ENCODE data around the gene FBXW4.

The FBXW4 gene, protein sequence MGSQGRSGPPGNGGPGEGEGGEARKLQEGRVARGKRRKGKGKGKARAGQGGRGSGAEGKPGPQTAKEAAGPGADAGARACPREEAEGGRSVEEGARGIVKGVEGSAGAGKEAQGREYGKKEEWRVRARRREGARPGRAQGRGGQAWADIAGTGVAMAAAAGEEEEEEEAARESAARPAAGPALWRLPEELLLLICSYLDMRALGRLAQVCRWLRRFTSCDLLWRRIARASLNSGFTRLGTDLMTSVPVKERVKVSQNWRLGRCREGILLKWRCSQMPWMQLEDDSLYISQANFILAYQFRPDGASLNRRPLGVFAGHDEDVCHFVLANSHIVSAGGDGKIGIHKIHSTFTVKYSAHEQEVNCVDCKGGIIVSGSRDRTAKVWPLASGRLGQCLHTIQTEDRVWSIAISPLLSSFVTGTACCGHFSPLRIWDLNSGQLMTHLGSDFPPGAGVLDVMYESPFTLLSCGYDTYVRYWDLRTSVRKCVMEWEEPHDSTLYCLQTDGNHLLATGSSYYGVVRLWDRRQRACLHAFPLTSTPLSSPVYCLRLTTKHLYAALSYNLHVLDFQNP

DNA sequence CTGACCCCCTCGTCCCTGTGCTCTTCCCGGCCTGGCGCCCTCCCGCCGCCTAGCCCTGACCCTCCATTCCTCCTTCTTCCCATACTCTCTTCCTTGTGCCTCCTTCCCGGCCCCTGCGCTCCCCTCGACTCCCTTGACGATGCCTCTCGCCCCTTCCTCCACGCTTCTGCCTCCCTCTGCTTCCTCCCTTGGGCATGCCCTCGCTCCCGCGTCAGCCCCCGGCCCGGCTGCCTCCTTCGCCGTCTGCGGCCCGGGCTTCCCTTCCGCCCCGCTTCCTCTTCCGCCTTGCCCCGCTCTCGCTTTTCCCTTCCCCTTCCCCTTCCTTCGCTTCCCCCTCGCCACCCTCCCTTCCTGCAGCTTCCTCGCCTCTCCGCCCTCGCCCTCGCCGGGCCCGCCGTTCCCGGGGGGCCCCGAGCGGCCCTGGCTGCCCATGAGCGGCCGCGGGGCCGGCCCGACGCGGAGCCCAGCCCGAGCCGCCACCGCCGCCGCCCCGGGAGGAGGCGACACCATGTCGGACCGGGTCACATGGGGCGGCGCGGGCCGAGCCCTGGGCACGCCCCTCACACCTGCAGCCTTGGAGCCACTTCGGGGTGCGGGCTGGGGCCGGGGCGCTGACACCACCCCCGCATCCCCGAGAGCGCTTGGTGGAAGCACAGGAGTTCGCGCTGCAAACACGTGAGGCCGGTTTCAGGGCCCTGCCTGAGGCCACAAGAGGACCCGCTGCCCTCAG, at the start of gene FBXW4:
Gene FBXW4, minus strand, starts transcription at position 497 of the 730 bp plus-strand sequence. Its CDS starts 65 bp downstream, at position 432.
- Mint-ChIP-seq H3K27me3 (no peaks in the 10 kb centered on the region), H3K4me1 (peaks cover 33% of the 10 kb centered on the region), H3K27ac (ENCODE audit: low read depth) (peak within 1 kb of the TSS; percentile 99), H3K36me3 (ENCODE audit: insufficient read depth) (peaks cover 16% of the 10 kb centered on the region), H3K9me3 (no peaks in the 10 kb centered on the region), H3K4me3 (peak within 1 kb of the TSS; percentile 97)
- DNase-seq (ENCODE audit: low spot score in 2 of 2) (peak; percentile 39 to 55), ATAC-seq (replicated peaks; ENCODE audit: extremely low read depth, poor library complexity, severe bottlenecking) (peak; percentile 66)

DNA sequence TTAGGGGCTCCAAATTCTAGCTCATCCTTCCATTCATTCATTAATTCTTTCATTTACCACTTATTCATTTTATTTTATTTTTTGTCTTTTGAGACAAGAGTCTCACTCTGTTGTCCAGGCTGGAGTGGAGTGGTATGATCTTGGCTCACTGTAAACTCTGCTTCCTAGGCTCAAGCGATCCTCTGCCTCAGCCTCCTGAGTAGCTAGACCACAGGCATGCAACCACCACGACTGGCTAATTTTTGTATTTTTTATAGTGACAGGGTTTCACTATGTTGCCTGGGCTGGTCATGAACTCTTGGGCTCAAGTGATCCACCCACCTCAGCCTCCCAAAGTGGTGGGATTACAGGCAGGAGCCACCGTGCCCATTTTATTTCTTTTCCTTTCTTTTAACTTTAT, 49.3 kb upstream of the FBXW4 start:
- DNase-seq (ENCODE audit: low spot score in 2 of 2) (no peak), ATAC-seq (replicated peaks; ENCODE audit: extremely low read depth, poor library complexity, severe bottlenecking) (no peak)
- Mint-ChIP-seq H3K9me3 (no peaks in the 10 kb centered on the region), H3K27me3 (peaks cover 36% of the 10 kb centered on the region), H3K27ac (ENCODE audit: low read depth) (no peak overlapping the region), H3K4me3 (no peak overlapping the region), H3K4me1 (no peaks in the 10 kb centered on the region), H3K36me3 (ENCODE audit: insufficient read depth) (no peaks in the 10 kb centered on the region)

DNA sequence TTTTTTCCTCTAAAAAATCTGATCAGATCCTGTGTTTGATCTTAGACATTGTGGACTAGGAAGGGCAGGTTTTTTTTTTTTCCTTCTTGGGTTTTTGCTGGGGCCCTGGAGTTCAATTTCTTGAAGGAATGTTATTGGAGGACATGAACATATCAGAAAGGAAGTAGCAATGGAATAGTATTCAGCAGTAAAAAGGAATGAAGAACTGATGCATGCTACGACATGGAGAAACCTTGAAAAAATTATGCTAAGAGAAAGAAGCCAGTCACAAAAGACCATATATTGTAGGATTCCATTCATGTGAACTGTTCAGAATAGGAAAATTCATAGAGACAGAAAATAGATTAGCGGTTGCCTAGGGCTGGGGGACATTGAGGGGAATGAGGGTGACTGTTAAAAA, 47.0 kb upstream of the FBXW4 start:
- H3K27me3 Mint-ChIP-seq: peaks cover 38% of the 10 kb centered on the region
- DNase-seq (ENCODE audit: low spot score in 2 of 2): no peak
- H3K36me3 Mint-ChIP-seq (ENCODE audit: insufficient read depth): no peaks in the 10 kb centered on the region
- no peaks in the 10 kb centered on the region for H3K4me1 Mint-ChIP-seq
- H3K9me3 Mint-ChIP-seq: no peaks in the 10 kb centered on the region
- no peak for ATAC-seq (replicated peaks; ENCODE audit: extremely low read depth, poor library complexity, severe bottlenecking)
- H3K4me3 Mint-ChIP-seq: no peak overlapping the region
- no peak overlapping the region for H3K27ac Mint-ChIP-seq (ENCODE audit: low read depth)

DNA sequence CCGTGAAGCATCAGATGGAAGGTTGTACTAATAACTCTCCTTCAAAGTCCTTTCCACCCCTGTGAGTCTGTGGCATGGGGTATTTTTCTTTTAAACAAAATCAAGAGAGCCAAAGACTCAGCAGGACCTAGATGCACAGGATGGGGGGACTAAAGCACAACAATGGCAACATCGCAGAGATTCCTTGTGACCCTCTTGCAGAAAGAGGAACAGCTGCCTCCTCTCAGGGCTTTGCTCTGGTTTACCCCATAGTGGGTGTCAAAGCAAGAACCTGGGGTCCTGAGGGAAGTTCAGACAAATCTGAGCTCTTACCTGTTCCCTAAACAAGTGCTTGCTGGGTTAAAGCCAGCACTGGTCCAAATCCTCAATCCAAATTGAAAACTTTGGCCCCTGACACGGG, 41.7 kb upstream of the FBXW4 start:
- DNase-seq (ENCODE audit: low spot score in 2 of 2) (no peak), ATAC-seq (replicated peaks; ENCODE audit: extremely low read depth, poor library complexity, severe bottlenecking) (no peak)
- Mint-ChIP-seq H3K9me3 (no peaks in the 10 kb centered on the region), H3K4me3 (no peak overlapping the region), H3K27ac (ENCODE audit: low read depth) (no peak overlapping the region), H3K36me3 (ENCODE audit: insufficient read depth) (no peaks in the 10 kb centered on the region), H3K27me3 (peaks cover 54% of the 10 kb centered on the region), H3K4me1 (no peaks in the 10 kb centered on the region)

DNA sequence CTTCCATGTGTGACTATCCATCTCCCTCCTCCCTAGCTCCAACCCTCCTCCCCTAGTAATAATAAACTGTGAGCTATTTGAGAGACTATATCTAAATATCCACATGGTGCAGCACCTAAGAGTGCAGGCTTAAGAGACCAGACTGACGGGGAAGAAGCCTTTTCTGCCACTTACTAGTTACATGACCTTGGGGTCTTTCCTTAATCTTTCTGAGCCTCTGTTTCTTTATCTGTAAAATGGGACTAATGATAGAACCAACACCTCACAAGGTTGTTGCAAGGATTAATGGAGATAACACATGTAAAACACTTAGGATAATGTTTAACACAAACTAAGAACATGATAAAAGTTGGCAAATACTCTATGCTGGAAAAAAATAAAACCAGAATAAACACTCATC, 37.1 kb upstream of the FBXW4 start:
- ATAC-seq (replicated peaks; ENCODE audit: extremely low read depth, poor library complexity, severe bottlenecking): no peak
- Mint-ChIP-seq H3K4me3 (no peak overlapping the region), H3K36me3 (ENCODE audit: insufficient read depth) (no peaks in the 10 kb centered on the region), H3K4me1 (no peaks in the 10 kb centered on the region), H3K9me3 (no peaks in the 10 kb centered on the region), H3K27ac (ENCODE audit: low read depth) (no peak overlapping the region), H3K27me3 (peaks cover 44% of the 10 kb centered on the region)
- DNase-seq (ENCODE audit: low spot score in 2 of 2): no peak

DNA sequence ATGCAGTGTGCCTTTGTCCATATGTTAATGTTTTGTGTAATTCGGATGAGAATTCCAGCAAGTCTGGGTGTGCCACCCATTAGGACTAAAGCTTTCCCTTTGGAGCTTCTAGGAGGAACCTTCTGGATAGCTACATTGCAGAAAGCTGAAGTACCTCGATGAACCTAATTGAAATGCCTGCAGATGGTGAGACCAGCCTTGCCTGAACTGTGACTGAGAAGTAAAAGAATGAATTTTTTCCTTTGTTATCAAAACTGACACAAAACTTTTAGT, 31.1 kb upstream of the FBXW4 start:
- ATAC-seq (replicated peaks; ENCODE audit: extremely low read depth, poor library complexity, severe bottlenecking) (no peak), DNase-seq (ENCODE audit: low spot score in 2 of 2) (no peak)
- no peak overlapping the region for H3K27ac Mint-ChIP-seq (ENCODE audit: low read depth)
- peaks cover 1% of the 10 kb centered on the region for H3K36me3 Mint-ChIP-seq (ENCODE audit: insufficient read depth)
- H3K4me1 Mint-ChIP-seq: no peaks in the 10 kb centered on the region
- no peaks in the 10 kb centered on the region for H3K9me3 Mint-ChIP-seq
- peaks cover 28% of the 10 kb centered on the region for H3K27me3 Mint-ChIP-seq
- no peak overlapping the region for H3K4me3 Mint-ChIP-seq

DNA sequence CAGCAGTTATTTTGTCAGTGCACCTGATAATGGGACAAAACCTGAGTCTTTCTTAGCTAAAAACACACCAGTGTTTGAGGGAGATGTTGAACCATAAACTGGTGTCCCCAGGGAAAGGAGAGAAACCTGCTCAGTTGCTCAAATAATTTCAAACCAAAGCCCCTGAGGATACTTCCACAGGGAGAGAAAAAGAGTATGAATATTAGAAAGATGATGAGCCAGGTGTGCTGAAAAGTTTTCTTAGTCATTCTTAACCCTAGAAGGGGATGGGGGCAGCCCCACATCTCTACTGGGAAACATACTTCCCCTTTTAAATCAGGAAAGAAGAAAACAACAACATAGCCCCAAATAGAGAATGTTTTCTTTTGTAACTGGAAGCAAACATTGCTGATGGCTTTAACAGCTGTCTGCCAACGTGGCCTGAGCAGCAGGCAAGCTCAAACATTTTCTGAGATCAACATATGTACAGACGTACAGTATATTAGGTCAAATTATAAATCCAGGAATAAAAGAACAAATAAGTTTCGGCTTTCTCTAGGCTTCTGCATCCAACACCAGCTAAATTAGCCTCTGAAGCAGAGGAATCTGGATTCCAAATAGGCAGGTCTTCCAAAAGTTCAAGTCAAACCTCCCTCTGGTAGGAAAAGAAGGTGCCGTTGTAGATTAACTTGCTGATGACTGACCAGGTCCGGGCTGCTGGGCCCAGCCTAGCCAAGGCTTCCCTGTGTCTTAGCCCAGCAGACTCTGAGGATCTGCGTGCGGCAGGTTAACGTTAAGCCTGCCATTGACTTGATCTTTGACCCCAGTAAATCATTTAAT, 30.5 kb upstream of the FBXW4 start:
- no peaks in the 10 kb centered on the region for H3K9me3 Mint-ChIP-seq
- ATAC-seq (replicated peaks; ENCODE audit: extremely low read depth, poor library complexity, severe bottlenecking) (no peak), DNase-seq (ENCODE audit: low spot score in 2 of 2) (no peak)
- H3K4me3 Mint-ChIP-seq: no peak overlapping the region
- H3K27me3 Mint-ChIP-seq: peaks cover 31% of the 10 kb centered on the region
- H3K4me1 Mint-ChIP-seq: no peaks in the 10 kb centered on the region
- peaks cover 1% of the 10 kb centered on the region for H3K36me3 Mint-ChIP-seq (ENCODE audit: insufficient read depth)
- no peak overlapping the region for H3K27ac Mint-ChIP-seq (ENCODE audit: low read depth)

DNA sequence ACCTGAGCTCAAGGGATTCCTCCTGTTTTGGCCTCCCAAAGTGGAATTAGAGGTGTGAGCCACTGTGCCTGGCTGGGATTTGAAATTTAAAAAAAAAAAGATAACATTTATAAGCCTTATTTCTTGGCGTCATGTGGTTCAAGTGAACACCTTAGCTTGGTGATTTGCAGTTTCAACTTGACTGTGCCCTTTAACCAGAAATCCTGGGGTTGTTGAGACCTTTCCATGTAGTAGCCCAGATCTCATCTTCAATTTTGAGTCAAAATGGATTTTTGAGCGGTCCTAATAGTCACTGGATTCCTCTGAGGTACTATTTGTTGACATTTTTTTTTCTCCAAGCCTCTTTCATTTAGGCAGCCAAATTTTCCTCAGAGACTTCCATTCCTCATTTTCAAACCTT, 29.5 kb upstream of the FBXW4 start:
- DNase-seq (ENCODE audit: low spot score in 2 of 2) (no peak), ATAC-seq (replicated peaks; ENCODE audit: extremely low read depth, poor library complexity, severe bottlenecking) (no peak)
- no peak overlapping the region for H3K27ac Mint-ChIP-seq (ENCODE audit: low read depth)
- H3K36me3 Mint-ChIP-seq (ENCODE audit: insufficient read depth): peaks cover 1% of the 10 kb centered on the region
- H3K27me3 Mint-ChIP-seq: peaks cover 34% of the 10 kb centered on the region
- H3K9me3 Mint-ChIP-seq: no peaks in the 10 kb centered on the region
- no peaks in the 10 kb centered on the region for H3K4me1 Mint-ChIP-seq
- H3K4me3 Mint-ChIP-seq: no peak overlapping the region

DNA sequence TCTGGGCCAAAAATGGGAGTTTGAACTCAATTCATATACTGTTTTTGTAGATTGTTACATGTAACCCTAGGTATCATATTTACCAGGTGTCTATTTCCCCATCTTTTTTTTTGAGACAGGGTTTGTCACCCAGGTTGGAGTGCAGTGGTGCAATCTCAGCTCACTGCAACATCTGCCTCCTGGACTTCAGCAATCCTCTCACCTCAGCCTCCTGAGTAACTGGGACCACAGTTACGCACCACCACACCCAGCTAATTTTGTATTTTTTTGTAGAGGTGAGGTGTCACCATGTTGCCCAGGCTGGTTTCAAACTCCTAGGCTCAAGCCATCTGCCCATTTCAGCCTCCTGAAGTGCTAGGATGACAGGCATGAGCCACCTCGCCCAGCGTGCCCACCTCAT, 28.2 kb upstream of the FBXW4 start:
- H3K9me3 Mint-ChIP-seq: no peaks in the 10 kb centered on the region
- no peak overlapping the region for H3K4me3 Mint-ChIP-seq

DNA sequence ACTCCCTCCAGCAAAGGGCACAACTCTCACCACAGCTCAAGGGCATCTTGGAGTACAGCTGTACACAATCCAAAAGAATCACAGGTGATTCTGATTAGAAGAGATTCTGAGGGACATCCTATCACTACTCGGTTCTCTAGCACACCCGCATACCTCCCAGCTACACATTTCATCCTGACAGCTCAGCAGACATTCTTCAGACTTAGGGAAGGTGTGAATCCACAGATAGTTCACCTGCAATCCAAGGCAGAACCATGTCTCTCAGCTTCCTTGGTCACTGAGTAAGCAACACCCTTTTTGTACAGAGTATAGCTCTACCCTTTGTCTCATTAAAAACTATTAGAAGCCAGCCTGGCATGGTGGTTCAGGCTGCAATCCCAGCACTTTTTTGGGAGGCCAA, 26.8 kb upstream of the FBXW4 start:
- no peak overlapping the region for H3K4me3 Mint-ChIP-seq
- H3K36me3 Mint-ChIP-seq (ENCODE audit: insufficient read depth): peaks cover 3% of the 10 kb centered on the region
- no peak for ATAC-seq (replicated peaks; ENCODE audit: extremely low read depth, poor library complexity, severe bottlenecking)
- no peak overlapping the region for H3K27ac Mint-ChIP-seq (ENCODE audit: low read depth)
- H3K27me3 Mint-ChIP-seq: peaks cover 40% of the 10 kb centered on the region
- DNase-seq (ENCODE audit: low spot score in 2 of 2): no peak
- H3K4me1 Mint-ChIP-seq: no peaks in the 10 kb centered on the region
- H3K9me3 Mint-ChIP-seq: no peaks in the 10 kb centered on the region

More for the DNA sequence above, 28.2 kb upstream of the FBXW4 start:
- peaks cover 40% of the 10 kb centered on the region for H3K27me3 Mint-ChIP-seq
- no peak overlapping the region for H3K27ac Mint-ChIP-seq (ENCODE audit: low read depth)
- DNase-seq (ENCODE audit: low spot score in 2 of 2) (no peak), ATAC-seq (replicated peaks; ENCODE audit: extremely low read depth, poor library complexity, severe bottlenecking) (no peak)
- peaks cover 3% of the 10 kb centered on the region for H3K36me3 Mint-ChIP-seq (ENCODE audit: insufficient read depth)
- no peaks in the 10 kb centered on the region for H3K4me1 Mint-ChIP-seq

DNA sequence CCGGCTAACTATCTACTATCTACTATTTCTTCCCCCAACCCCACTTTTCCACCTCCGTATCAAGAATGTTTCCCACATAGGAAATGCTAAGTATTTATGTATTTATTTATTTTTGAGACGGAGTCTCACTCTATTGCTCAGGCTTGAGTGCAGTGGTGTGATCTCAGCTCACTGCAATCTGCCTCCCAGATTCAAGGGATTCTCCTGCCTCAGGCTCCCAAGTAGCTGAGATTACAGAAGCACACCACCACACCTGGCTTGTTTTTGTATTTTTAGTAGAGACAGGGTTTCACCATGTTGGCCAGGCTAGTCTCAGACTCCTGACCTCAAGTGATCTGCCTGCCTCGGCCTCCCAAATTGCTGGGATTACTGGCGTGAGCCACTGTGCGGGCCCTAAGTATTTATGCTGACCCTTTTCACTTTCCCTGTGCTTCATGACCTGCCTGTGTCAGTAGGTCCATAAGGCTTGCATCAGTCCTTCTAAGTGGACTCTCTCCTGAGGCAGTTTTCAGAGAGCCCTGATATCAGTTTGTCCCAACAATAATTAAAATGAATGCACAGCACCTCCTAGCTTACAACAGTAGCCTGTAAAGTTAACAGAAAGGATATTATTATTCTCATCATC, 25.7 kb upstream of the FBXW4 start:
- DNase-seq (ENCODE audit: low spot score in 2 of 2): no peak
- peaks cover 3% of the 10 kb centered on the region for H3K36me3 Mint-ChIP-seq (ENCODE audit: insufficient read depth)
- H3K27ac Mint-ChIP-seq (ENCODE audit: low read depth): no peak overlapping the region
- peaks cover 45% of the 10 kb centered on the region for H3K27me3 Mint-ChIP-seq
- ATAC-seq (replicated peaks; ENCODE audit: extremely low read depth, poor library complexity, severe bottlenecking): no peak
- H3K4me3 Mint-ChIP-seq: no peak overlapping the region
- no peaks in the 10 kb centered on the region for H3K9me3 Mint-ChIP-seq
- no peaks in the 10 kb centered on the region for H3K4me1 Mint-ChIP-seq

DNA sequence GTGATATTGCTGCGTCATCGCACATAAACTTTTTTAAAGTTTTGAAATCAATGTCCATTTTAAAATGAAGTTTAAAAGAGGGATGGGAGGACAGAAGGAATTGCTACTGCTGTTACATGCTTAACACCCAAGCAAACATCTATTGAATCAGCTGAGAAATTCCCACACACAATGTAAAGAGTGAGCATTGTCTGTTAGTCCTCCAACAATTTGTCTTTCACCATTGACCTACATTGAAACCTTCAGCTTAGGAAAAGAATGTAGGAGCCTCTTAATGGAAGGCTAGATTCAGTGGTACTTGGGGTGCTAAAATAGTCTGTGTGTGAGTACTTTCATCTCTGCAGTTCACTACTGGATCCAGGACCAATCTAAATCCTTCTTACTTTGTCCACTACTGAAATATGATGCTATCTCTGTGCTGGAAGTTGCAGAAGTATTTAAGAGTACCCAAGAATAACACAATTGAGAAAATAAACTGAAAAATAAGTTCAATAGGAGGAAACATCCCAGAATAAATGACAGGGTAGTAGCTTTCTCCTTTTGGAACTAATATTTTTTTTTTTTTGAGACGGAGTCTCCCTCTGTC, 23.8 kb upstream of the FBXW4 start:
- peaks cover 52% of the 10 kb centered on the region for H3K27me3 Mint-ChIP-seq
- H3K9me3 Mint-ChIP-seq: no peaks in the 10 kb centered on the region
- H3K27ac Mint-ChIP-seq (ENCODE audit: low read depth): no peak overlapping the region
- DNase-seq (ENCODE audit: low spot score in 2 of 2) (no peak), ATAC-seq (replicated peaks; ENCODE audit: extremely low read depth, poor library complexity, severe bottlenecking) (no peak)
- no peak overlapping the region for H3K4me3 Mint-ChIP-seq
- H3K36me3 Mint-ChIP-seq (ENCODE audit: insufficient read depth): peaks cover 3% of the 10 kb centered on the region
- no peaks in the 10 kb centered on the region for H3K4me1 Mint-ChIP-seq

Measured in central memory CD8-positive, alpha-beta T cell (primary cell).